ENCODE measurements around the gene MAPK4. TPM values are rescaled to one million over a fixed set of nuclear protein-coding genes. Genes with fewer than 3 reads are reported as not detected.
A peak's percentile ranks its signal among the peaks of the same experiment; 100 is the strongest.

Gene MAPK4
- total and polyA plus RNA-seq, 12 donors, result 7.5 to 86.9 (median 37.1) TPM

- WGBS, 2 donors, result 55 to 69% methylated on average over 4 of the region's 4 CpGs
- TF ChIP-seq CTCF (IDR thresholded peaks at IDR 0.05), result no peak
- intact Hi-C loops (cut with DNase I), result no loop called here
Measured at GRCh38 chr18:50623694-50624352, 63.9 kb downstream of the MAPK4 start.

GRCh38 chr18:50624981-50625380 lies 65.1 kb downstream of the MAPK4 start:
- DNase-seq (no peak), ATAC-seq (no peak)
- H3K4me1 ChIP-seq, result peaks cover 0 to 13% (median 3%) of the 10 kb centered on the region in 9 donors
- no peak for TF ChIP-seq CTCF (IDR thresholded peaks at IDR 0.05)
- H3K27ac ChIP-seq, result no peak overlapping the region
- H3K4me3 ChIP-seq, result no peak overlapping the region
- intact Hi-C loops (cut with DNase I), result no loop called here
- no peaks in the 10 kb centered on the region for H3K36me3 ChIP-seq
- no peaks in the 10 kb centered on the region for H3K27me3 ChIP-seq
- 87% methylated on average over 3 of the region's 3 CpGs for WGBS, 2 donors
- no peaks in the 10 kb centered on the region for H3K9me3 ChIP-seq

More at GRCh38 chr18:50623694-50624352, 63.9 kb downstream of the MAPK4 start:
- ATAC-seq, result no peak
- Histone ChIP-seq H3K27ac (no peak overlapping the region), H3K36me3 (no peaks in the 10 kb centered on the region), H3K9me3 (no peaks in the 10 kb centered on the region), H3K27me3 (no peaks in the 10 kb centered on the region), H3K4me3 (no peak overlapping the region), H3K4me1 (peaks cover 0 to 18% (median 5%) of the 10 kb centered on the region in 9 donors)
- DNase-seq, result no peak

- WGBS, 2 donors, result 91 to 92% methylated on average over 10 of the region's 10 CpGs
- no peak overlapping the region for H3K4me3 ChIP-seq
- no peaks in the 10 kb centered on the region for H3K27me3 ChIP-seq
- ATAC-seq, result no peak
- no peaks in the 10 kb centered on the region for H3K36me3 ChIP-seq
- no peak for TF ChIP-seq CTCF (IDR thresholded peaks at IDR 0.05)
- H3K4me1 ChIP-seq, result peaks cover 0 to 21% (median 8%) of the 10 kb centered on the region in 9 donors
- no peak overlapping the region for H3K27ac ChIP-seq
- no peaks in the 10 kb centered on the region for H3K9me3 ChIP-seq
- intact Hi-C loops (cut with DNase I), result no loop called here
- no peak for DNase-seq
Measured at GRCh38 chr18:50626317-50626716, 66.4 kb downstream of the MAPK4 start.

GRCh38 chr18:50627594-50628532 lies 68.0 kb downstream of the MAPK4 start:
- Histone ChIP-seq H3K4me3 (no peak overlapping the region), H3K9me3 (no peaks in the 10 kb centered on the region), H3K4me1 (peaks cover 0 to 31% (median 9%) of the 10 kb centered on the region in 9 donors), H3K27me3 (no peaks in the 10 kb centered on the region), H3K36me3 (no peaks in the 10 kb centered on the region), H3K27ac (peak overlapping the region in 4 of 10 donors; percentile 10 to 44 (median 32))
- WGBS, 2 donors, result 65 to 69% methylated on average over 16 of the region's 16 CpGs
- intact Hi-C loops (cut with DNase I), result no loop called here
- ATAC-seq, result no peak
- DNase-seq, result no peak
- no peak for TF ChIP-seq CTCF (IDR thresholded peaks at IDR 0.05)
